ENCODE data around the gene PPFIA3.
"Not testable (repeated sequence)": the region's sequence is repeated elsewhere in the genome, so short reads cannot be mapped to it uniquely, and the experiment has no call there.

The PPFIA3 gene

GRCh38 chr19:49128545-49129237 lies 9.3 kb downstream of the PPFIA3 start:
- peaks cover 17% of the 10 kb centered on the region for H3K4me1 Mint-ChIP-seq (ENCODE audit: low read depth)
- no peak overlapping the region for H3K27ac Mint-ChIP-seq
- no peaks in the 10 kb centered on the region for H3K27me3 Mint-ChIP-seq
- H3K36me3 Mint-ChIP-seq, result no peaks in the 10 kb centered on the region
- H3K9me3 Mint-ChIP-seq (ENCODE audit: low read depth), result no peaks in the 10 kb centered on the region
- peak overlapping the region; percentile 91 for H3K4me3 Mint-ChIP-seq

- no peak overlapping the region for H3K4me3 Mint-ChIP-seq
- H3K27me3 Mint-ChIP-seq, result no peaks in the 10 kb centered on the region
- no peaks in the 10 kb centered on the region for H3K9me3 Mint-ChIP-seq (ENCODE audit: low read depth)
- peaks cover 22% of the 10 kb centered on the region for H3K4me1 Mint-ChIP-seq (ENCODE audit: low read depth)
- H3K27ac Mint-ChIP-seq, result no peak overlapping the region
- no peaks in the 10 kb centered on the region for H3K36me3 Mint-ChIP-seq
Measured at GRCh38 chr19:49129238-49129583, 9.9 kb downstream of the PPFIA3 start.

- Mint-ChIP-seq H3K4me3 (no peak overlapping the region), H3K27ac (no peak overlapping the region), H3K36me3 (no peaks in the 10 kb centered on the region), H3K27me3 (no peaks in the 10 kb centered on the region), H3K4me1 (ENCODE audit: low read depth) (peaks cover 24% of the 10 kb centered on the region), H3K9me3 (ENCODE audit: low read depth) (no peaks in the 10 kb centered on the region)
Measured at GRCh38 chr19:49130325-49130724, 11.0 kb downstream of the PPFIA3 start.

- Mint-ChIP-seq H3K4me1 (ENCODE audit: low read depth) (peaks cover 23% of the 10 kb centered on the region), H3K4me3 (peak overlapping the region; percentile 73), H3K36me3 (no peaks in the 10 kb centered on the region), H3K9me3 (ENCODE audit: low read depth) (no peaks in the 10 kb centered on the region), H3K27me3 (peaks cover 3% of the 10 kb centered on the region), H3K27ac (no peak overlapping the region)
Measured at GRCh38 chr19:49132974-49133609, 13.7 kb downstream of the PPFIA3 start.

- H3K9me3 Mint-ChIP-seq (ENCODE audit: low read depth), result no peaks in the 10 kb centered on the region
- no peak overlapping the region for H3K27ac Mint-ChIP-seq
- peaks cover 3% of the 10 kb centered on the region for H3K27me3 Mint-ChIP-seq
- H3K36me3 Mint-ChIP-seq, result no peaks in the 10 kb centered on the region
- H3K4me3 Mint-ChIP-seq, result peak overlapping the region; percentile 73
- H3K4me1 Mint-ChIP-seq (ENCODE audit: low read depth), result peaks cover 17% of the 10 kb centered on the region
Measured at GRCh38 chr19:49133621-49134454, 14.5 kb downstream of the PPFIA3 start.

GRCh38 chr19:49135686-49136085 lies 16.3 kb downstream of the PPFIA3 start:
- H3K27me3 Mint-ChIP-seq, result peaks cover 3% of the 10 kb centered on the region
- no peaks in the 10 kb centered on the region for H3K36me3 Mint-ChIP-seq
- H3K27ac Mint-ChIP-seq, result no peak overlapping the region
- no peaks in the 10 kb centered on the region for H3K9me3 Mint-ChIP-seq (ENCODE audit: low read depth)
- peaks cover 15% of the 10 kb centered on the region for H3K4me1 Mint-ChIP-seq (ENCODE audit: low read depth)
- no peak overlapping the region for H3K4me3 Mint-ChIP-seq

- no peaks in the 10 kb centered on the region for H3K36me3 Mint-ChIP-seq
- H3K27me3 Mint-ChIP-seq, result peaks cover 3% of the 10 kb centered on the region
- peaks cover 19% of the 10 kb centered on the region for H3K4me1 Mint-ChIP-seq (ENCODE audit: low read depth)
- H3K4me3 Mint-ChIP-seq, result no peak overlapping the region
- no peak overlapping the region for H3K27ac Mint-ChIP-seq
- no peaks in the 10 kb centered on the region for H3K9me3 Mint-ChIP-seq (ENCODE audit: low read depth)
Measured at GRCh38 chr19:49136771-49137171, 17.4 kb downstream of the PPFIA3 start.

- Mint-ChIP-seq H3K27ac (no peak overlapping the region), H3K27me3 (peaks cover 10% of the 10 kb centered on the region), H3K9me3 (ENCODE audit: low read depth) (no peaks in the 10 kb centered on the region), H3K4me3 (no peak overlapping the region), H3K36me3 (no peaks in the 10 kb centered on the region), H3K4me1 (ENCODE audit: low read depth) (peaks cover 18% of the 10 kb centered on the region)
Measured at GRCh38 chr19:49140951-49141350, 21.6 kb downstream of the PPFIA3 start.

- Mint-ChIP-seq H3K36me3 (no peaks in the 10 kb centered on the region), H3K27me3 (peaks cover 10% of the 10 kb centered on the region), H3K4me1 (ENCODE audit: low read depth) (peaks cover 18% of the 10 kb centered on the region), H3K4me3 (peak overlapping the region; percentile 18), H3K27ac (no peak overlapping the region), H3K9me3 (ENCODE audit: low read depth) (no peaks in the 10 kb centered on the region)
Measured at GRCh38 chr19:49141352-49141751, 22.0 kb downstream of the PPFIA3 start.

- Mint-ChIP-seq H3K27me3 (peaks cover 15% of the 10 kb centered on the region), H3K4me1 (ENCODE audit: low read depth) (peaks cover 18% of the 10 kb centered on the region), H3K36me3 (no peaks in the 10 kb centered on the region), H3K9me3 (ENCODE audit: low read depth) (no peaks in the 10 kb centered on the region), H3K4me3 (peak overlapping the region; percentile 77), H3K27ac (no peak overlapping the region)
Measured at GRCh38 chr19:49142866-49143335, 23.6 kb downstream of the PPFIA3 start.

- Mint-ChIP-seq H3K27me3 (peaks cover 21% of the 10 kb centered on the region), H3K36me3 (no peaks in the 10 kb centered on the region)
Measured at GRCh38 chr19:49145573-49146407, 26.4 kb downstream of the PPFIA3 start.

GRCh38 chr19:49146408-49146770 lies 27.0 kb downstream of the PPFIA3 start:
- not testable (repeated sequence) for H3K4me3 Mint-ChIP-seq

More at GRCh38 chr19:49145573-49146407, 26.4 kb downstream of the PPFIA3 start:
- Mint-ChIP-seq H3K27ac (no peak overlapping the region), H3K4me3 (peak overlapping the region; percentile 68), H3K4me1 (ENCODE audit: low read depth) (peaks cover 28% of the 10 kb centered on the region), H3K9me3 (ENCODE audit: low read depth) (no peaks in the 10 kb centered on the region)

GRCh38 chr19:49148044-49148682 lies 28.8 kb downstream of the PPFIA3 start:
- Mint-ChIP-seq H3K27ac (peak overlapping the region; percentile 54), H3K27me3 (peaks cover 27% of the 10 kb centered on the region), H3K9me3 (ENCODE audit: low read depth) (no peaks in the 10 kb centered on the region), H3K36me3 (no peaks in the 10 kb centered on the region), H3K4me3 (peak overlapping the region; percentile 73), H3K4me1 (ENCODE audit: low read depth) (peaks cover 26% of the 10 kb centered on the region)

More at GRCh38 chr19:49146408-49146770, 27.0 kb downstream of the PPFIA3 start:
- peaks cover 22% of the 10 kb centered on the region for H3K27me3 Mint-ChIP-seq
- H3K4me1 Mint-ChIP-seq (ENCODE audit: low read depth), result peaks cover 28% of the 10 kb centered on the region
- H3K9me3 Mint-ChIP-seq (ENCODE audit: low read depth); H3K36me3 Mint-ChIP-seq; H3K27ac Mint-ChIP-seq: not testable (repeated sequence)

Measured in activated naive CD8-positive, alpha-beta T cell (primary cell).